Measurements from ENCODE around the gene CWF19L2.
"Not testable (repeated sequence)": the region's sequence is repeated elsewhere in the genome, so short reads cannot be mapped to it uniquely, and the experiment has no call there.

CWF19L2 gene

DNA sequence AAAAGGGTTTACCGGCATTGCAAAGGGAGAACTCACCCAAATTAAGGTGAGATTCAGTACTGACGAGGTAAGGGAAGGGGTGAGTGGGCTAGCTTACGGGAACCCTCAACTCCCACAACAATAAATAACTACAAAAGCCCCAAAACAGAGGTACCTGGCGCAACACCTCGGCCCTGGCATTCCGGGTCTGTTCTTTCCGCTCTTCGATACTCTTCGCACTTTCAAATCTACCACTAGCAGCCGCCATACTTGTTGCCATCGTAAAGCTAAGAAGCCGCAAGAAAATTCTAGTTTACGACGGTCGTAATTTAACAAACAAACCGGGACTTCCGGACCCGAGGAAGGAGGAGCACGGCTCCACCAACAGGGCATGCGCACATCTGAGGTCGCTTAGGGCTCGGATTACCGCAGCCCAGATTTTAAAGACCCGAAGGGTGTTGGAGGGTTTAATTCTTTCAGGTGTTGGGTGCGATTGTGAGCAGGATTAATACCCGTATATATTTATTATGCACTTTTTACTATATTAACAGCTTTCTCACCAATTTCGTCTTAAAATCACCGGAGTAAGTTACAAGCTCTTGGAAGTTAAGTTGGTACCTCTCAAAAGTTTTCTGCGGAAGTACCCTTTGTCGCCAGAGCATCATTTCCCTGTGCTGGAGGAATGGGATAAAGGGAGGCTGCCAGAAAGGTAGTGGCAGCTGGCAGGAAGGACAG lies at the start of gene CWF19L2:
CWF19L2 (minus strand) TSS at position 268 of the 714 bp plus-strand sequence; CDS start at position 259, 9 bp downstream.
- DNase-seq: peak; percentile 85

DNA sequence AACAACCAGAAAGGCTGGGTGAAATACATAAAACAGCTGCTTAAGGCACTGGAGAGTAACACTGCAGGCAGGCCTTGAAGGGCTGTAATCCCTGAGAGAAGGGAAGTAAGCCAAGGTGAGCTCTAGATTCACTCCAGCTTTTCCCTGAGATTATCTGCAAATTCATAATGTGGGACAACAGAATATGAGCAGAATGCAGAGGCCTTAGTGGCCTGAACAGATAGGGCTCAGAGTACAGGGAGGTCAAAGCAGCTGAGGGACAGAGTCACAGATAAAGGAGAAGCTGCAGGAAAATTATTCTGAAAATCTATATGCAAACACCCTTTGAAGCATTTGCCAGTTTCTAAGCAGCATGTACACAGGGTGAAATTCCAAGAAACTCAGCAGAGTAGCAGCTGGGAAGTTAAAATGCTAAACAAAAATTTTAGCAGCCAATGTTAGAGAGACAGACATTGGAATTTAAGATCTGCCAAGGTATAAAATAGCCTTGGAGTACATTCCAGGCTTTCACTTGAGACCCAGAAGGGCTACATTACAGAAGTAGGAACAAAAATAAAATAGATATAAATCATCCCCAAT lies 48.1 kb upstream of the CWF19L2 start:
- DNase-seq: no peak

DNA sequence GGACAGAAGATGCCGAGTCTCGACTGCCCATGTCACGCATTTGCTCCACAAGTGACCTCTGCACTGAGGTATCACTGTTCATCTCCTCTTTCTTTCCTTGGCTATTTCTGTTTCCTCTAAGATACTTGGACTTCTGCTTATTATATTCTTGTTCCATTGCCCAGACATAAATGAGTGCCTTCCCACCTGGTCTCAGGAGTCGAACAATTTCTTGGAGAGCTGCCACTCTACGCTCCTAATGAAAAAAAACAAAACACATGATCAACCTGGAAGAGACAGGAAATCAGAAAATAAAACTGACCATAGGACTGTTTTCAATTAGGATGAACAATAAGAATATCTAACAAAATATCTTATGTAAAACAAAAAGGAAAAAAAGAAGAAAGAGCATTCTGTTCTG lies 47.4 kb upstream of the CWF19L2 start:
- no peak for DNase-seq

GRCh38 chr11:107501713-107502112 lies 44.1 kb upstream of the CWF19L2 start:
- DNase-seq: no peak

GRCh38 chr11:107497371-107497770 lies 39.7 kb upstream of the CWF19L2 start:
- DNase-seq: not testable (repeated sequence)

- DNase-seq: no peak
These were observed 38.4 kb upstream of the CWF19L2 start for GRCh38 chr11:107496011-107496410.

GRCh38 chr11:107494055-107494454 lies 36.4 kb upstream of the CWF19L2 start:
- DNase-seq: no peak

DNA sequence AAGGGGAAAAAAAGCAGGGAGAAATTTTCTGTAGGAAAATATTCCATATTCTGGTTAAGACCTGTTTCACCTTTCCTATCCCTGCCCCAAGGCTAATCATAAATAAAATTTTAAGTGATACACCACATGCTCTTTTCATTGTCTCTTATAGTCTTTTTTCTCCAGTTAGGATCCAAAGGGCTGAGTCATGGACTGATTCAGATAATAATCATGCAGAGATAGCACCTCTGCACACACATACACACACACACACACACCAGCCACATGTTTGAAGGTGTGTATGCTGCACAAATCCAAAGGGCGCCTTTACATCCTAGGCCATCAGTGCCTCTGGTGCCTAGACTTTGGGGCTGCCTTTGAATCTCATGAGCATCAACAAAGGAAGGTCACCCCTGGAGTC lies 35.5 kb upstream of the CWF19L2 start:
- no peak for DNase-seq

DNA sequence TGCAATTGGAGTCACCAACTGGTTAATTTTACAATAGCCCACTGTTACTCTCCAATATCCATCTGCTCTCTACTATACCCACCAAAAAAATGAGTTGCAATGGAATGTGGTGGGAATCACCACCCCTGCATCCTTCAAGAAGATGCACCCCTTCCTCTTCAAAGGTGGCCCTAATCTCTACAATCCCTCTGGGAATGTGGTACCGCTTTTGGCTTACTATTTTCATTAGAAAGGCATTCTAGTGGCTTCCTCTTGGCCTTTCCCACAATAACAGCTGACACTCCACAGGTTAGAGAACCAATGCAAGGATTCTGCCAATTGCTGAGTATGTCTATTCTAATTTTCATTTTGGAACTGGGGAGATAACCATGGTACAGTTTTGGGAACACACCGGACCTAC lies 33.2 kb upstream of the CWF19L2 start:
- no peak for DNase-seq

DNA sequence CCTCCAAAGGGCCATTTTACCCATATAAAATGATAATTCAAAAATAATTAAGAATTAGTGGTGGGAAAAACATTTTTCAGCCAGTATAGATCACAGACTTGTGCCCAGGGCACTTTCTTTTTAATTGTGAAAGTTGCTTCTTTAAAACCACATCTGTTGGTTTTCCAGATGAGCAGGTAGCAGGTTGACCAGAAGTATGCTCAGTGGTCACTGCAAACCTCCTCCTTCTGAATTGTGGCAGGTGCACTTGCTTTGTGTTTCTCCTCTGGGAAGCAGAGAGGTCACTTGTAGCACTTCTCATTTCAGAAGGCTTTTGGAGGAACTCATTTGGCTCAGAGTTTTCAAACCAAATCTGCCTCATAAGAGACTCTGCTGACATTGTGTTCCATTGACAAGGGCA lies 24.6 kb upstream of the CWF19L2 start:
- DNase-seq: no peak

DNA sequence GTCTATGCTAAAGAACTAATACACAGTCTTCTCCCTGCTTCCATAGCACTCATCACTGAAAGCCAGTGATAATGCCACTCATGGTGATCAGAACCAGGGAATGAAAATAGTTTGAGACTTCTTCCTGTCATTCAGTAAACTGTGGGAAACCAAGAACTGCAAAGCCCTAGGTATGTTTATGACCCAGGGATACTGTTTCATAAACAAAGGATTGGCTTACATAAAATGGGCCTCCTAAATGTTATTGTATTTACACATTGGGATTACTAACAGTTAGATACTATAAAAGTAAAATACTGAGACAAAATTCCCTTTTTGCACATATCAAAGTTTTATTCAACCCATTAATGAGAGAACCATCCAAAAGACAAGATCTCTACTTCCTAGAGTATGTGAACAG lies 21.3 kb upstream of the CWF19L2 start:
- no peak for DNase-seq

- no peak for DNase-seq
These were observed 20.2 kb upstream of the CWF19L2 start for GRCh38 chr11:107477820-107478219.

DNA sequence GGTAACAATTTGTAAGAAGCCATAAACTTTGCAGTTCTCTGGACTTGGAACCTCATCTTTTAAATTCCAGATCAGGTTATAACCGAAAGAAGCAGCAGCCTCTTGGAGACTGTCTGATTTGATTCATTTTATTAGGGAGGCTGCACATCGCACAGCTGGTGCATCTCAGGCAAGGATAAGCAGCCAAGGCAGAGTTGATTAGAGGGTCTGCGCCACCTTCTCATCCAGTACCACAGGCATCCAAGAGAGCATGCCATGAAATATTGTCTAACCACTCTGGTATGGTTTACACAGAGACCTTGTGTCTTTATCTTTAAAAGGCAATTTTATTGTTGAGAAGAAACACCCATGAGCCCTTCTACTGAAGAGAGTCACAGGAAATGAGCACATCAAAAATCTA lies 16.2 kb upstream of the CWF19L2 start:
- DNase-seq: no peak

- DNase-seq: no peak
These were observed 15.3 kb upstream of the CWF19L2 start for GRCh38 chr11:107472966-107473365.

DNA sequence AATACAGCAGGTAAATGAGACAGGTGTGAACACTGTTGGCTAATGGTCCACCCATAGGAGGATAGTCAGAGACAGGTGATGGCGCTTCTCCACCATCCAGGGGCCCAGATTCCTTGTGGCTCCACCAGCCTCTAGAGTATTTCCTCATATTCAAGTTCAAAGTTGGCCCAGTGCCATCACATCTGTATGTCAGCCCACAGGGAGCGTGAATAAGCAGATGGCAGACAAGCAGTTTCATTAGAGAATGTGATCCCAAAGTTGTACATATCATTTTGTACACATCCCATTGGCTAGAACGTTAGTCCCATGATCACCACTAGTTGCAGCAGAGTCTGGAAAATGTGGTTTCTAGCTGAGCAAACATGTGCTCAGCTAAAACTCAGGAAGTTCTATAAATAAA lies 11.0 kb upstream of the CWF19L2 start:
- DNase-seq: no peak

DNA sequence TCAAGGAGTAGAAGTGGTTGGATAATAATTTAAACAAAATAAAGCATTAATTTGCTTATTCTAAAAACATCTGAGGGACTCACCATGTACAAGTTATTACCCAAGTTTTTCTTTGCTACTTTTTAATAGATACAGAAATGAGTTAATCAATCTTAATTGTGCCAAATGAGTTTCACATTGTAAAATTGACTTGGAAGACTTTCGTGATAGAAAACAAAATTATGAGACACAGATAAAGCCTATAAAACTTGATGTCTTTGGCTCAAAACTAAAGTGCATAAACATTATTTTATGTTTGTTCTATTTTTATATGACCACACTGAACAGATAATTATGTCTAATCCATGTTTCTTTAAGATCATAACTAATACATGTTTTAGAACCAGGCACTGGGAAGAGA lies 10.1 kb upstream of the CWF19L2 start:
- no peak for DNase-seq

- DNase-seq: not testable (repeated sequence)
These were observed 8.7 kb upstream of the CWF19L2 start for GRCh38 chr11:107466275-107466866.

DNA sequence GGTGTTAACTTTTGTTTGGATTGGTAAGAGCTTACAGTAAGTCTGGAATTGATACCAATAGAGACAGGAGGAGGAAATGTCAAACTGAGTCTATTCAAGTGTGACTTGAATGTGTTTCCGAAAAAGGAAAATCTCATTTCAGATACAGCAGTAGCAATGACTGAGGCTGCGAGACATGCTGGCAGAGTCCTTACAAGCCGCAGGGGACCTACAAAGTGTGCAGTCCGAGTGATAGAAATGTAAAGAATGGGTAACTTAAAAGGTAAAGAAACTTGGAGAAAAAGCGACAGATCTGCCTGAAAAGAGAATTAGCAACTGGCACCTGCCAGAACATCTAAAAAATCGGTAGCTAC lies 444 bp downstream of the CWF19L2 start:
- no peak for DNase-seq

- no peak for DNase-seq
These were observed 3.9 kb downstream of the CWF19L2 start for GRCh38 chr11:107453594-107454286.

DNA sequence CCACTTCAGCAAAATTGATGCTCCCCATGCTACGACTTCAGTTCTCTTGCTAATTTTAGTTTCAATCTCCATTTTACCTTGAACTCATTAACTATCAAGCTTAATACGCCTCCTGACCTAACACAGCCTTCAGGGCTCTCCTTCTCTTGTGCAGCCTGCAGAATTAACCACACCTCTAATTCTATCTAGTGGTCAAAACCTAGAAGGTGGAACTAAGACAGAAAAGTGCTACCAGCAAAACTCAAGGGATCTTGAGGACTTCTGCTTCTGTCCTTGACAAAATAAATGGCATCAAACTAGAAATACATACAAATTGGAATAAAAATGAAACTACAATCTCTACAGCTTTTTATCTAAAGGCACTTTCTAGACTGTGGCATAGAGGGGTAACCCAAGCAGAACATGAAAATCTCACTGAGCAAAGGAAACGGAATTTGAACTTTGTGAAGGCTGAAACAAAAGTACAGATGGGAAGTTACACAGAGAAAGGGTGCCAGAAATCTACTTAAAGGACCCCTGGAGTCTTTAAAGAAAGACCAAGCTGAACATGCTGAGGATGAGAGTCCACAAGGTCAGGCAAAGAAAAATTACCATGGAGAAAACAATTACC lies 10.7 kb downstream of the CWF19L2 start:
- DNase-seq: no peak

- no peak for DNase-seq
These were observed 14.9 kb downstream of the CWF19L2 start for GRCh38 chr11:107442715-107443215.

DNA sequence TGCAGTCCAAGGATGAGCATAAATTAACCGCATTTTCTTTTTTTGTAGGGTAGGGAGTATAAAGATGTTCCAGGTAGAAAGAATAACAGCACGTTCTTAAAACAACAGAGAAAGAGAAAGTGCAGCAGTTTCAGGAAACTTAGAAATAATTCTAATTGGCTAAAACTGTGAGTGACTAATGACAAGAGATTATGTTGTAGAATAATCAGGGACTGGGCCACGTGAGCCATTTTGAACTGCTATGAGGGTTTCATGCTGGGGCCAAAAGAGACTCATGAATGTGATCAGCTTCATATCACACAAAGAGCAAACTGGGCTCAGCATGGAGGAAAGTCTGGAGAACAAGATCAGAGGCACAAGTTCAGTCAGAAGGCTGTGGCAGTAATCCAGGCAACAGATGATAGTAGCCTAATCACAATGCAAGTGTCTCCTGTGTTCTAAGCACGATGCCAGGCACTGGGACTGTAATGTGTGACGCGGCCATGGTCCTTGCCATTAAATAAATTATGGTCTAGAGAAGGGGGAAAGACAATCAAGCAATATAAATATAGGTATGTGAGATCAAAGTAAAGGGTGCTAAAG lies 17.9 kb downstream of the CWF19L2 start:
- no peak for DNase-seq

DNA sequence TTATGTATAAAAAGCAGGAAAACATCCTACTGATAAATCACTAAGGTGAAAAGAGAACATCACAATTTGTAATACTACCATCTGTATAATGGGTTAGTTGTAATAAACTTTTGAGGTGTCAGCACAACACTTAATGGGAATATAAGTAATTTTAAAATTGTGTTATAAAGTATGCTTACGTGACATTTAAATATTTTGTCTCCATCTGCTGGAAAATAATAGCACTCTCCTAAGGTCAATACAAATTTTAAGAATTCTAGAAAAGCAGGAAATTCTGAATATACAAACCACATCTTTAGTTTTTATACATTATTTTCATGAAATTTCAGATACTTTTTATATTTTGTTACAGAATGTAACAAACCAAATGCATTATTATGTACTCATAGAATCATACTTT lies 19.5 kb downstream of the CWF19L2 start:
- DNase-seq: no peak

Measured in activated CD4-positive, alpha-beta T cell treated with anti-CD3 and anti-CD28 coated beads, Interleukin-2, amount 50 U/mL, for 1 hour (primary cell).